ENCODE measurements around the gene ASXL3.

The ASXL3 gene

GRCh38 chr18:33744032-33744697 is 166.1 kb downstream of the ASXL3 start:
- Histone ChIP-seq H3K4me3 (ENCODE audit: low read depth, low read length) (no peak overlapping the region), H3K27me3 (ENCODE audit: control insufficient read depth, insufficient read depth, low read length) (no peaks in the 10 kb centered on the region), H3K9ac (no peak overlapping the region), H3K9me3 (ENCODE audit: control insufficient read depth, low read length) (no peaks in the 10 kb centered on the region), H2AFZ (no peak overlapping the region), H3K79me2 (no peaks in the 10 kb centered on the region), H3K27ac (no peak overlapping the region), H3K4me2 (ENCODE audit: low read length) (no peak overlapping the region), H3K4me1 (no peaks in the 10 kb centered on the region), H3K36me3 (ENCODE audit: control insufficient read depth, insufficient read depth, low read length) (no peaks in the 10 kb centered on the region)
- TF ChIP-seq CTCF (IDR thresholded peaks at IDR 0.05): no peak

- Histone ChIP-seq H3K9me3 (ENCODE audit: control insufficient read depth, low read length) (no peaks in the 10 kb centered on the region), H3K4me1 (no peaks in the 10 kb centered on the region), H3K27ac (no peak overlapping the region), H3K79me2 (no peaks in the 10 kb centered on the region), H3K9ac (no peak overlapping the region), H3K4me2 (ENCODE audit: low read length) (no peak overlapping the region), H3K36me3 (ENCODE audit: control insufficient read depth, insufficient read depth, low read length) (no peaks in the 10 kb centered on the region), H3K4me3 (ENCODE audit: low read depth, low read length) (no peak overlapping the region), H2AFZ (no peak overlapping the region), H3K27me3 (ENCODE audit: control insufficient read depth, insufficient read depth, low read length) (no peaks in the 10 kb centered on the region)
- no peak for TF ChIP-seq CTCF (IDR thresholded peaks at IDR 0.05)
Measured at GRCh38 chr18:33745151-33745795, 167.3 kb downstream of the ASXL3 start.

GRCh38 chr18:33745871-33746545 is 168.0 kb downstream of the ASXL3 start:
- no peak overlapping the region for H3K4me3 ChIP-seq (ENCODE audit: low read depth, low read length)
- TF ChIP-seq CTCF (IDR thresholded peaks at IDR 0.05): no peak
- H3K4me2 ChIP-seq (ENCODE audit: low read length): no peak overlapping the region
- no peak overlapping the region for H2AFZ ChIP-seq
- H3K79me2 ChIP-seq: no peaks in the 10 kb centered on the region
- H3K4me1 ChIP-seq: no peaks in the 10 kb centered on the region
- H3K36me3 ChIP-seq (ENCODE audit: control insufficient read depth, insufficient read depth, low read length): no peaks in the 10 kb centered on the region
- no peaks in the 10 kb centered on the region for H3K9me3 ChIP-seq (ENCODE audit: control insufficient read depth, low read length)
- H3K9ac ChIP-seq: no peak overlapping the region
- no peaks in the 10 kb centered on the region for H3K27me3 ChIP-seq (ENCODE audit: control insufficient read depth, insufficient read depth, low read length)
- H3K27ac ChIP-seq: no peak overlapping the region

- H3K27me3 ChIP-seq (ENCODE audit: control insufficient read depth, insufficient read depth, low read length): no peaks in the 10 kb centered on the region
- H3K36me3 ChIP-seq (ENCODE audit: control insufficient read depth, insufficient read depth, low read length): no peaks in the 10 kb centered on the region
- H2AFZ ChIP-seq: no peak overlapping the region
- H3K4me1 ChIP-seq: no peaks in the 10 kb centered on the region
- H3K4me2 ChIP-seq (ENCODE audit: low read length): no peak overlapping the region
- no peak for TF ChIP-seq CTCF (IDR thresholded peaks at IDR 0.05)
- no peak overlapping the region for H3K27ac ChIP-seq
- H3K9ac ChIP-seq: no peak overlapping the region
- no peaks in the 10 kb centered on the region for H3K9me3 ChIP-seq (ENCODE audit: control insufficient read depth, low read length)
- H3K79me2 ChIP-seq: no peaks in the 10 kb centered on the region
- no peak overlapping the region for H3K4me3 ChIP-seq (ENCODE audit: low read depth, low read length)
Measured at GRCh38 chr18:33749834-33750233, 171.8 kb downstream of the ASXL3 start.
